Liver (tissue), 3 donors: ENCODE results near the gene CMIP.

Experiments used
- EGR1 ChIP-seq, 2 donors: IDR thresholded peaks; 2 replicates each; pipeline ENCODE4 v1.6.1; 2016 to 2018; ENCODE audit warnings: antibody characterized with exemption in 2 of 2, low read depth in 2 of 2
- GABPA ChIP-seq, 2 donors: IDR thresholded peaks in 1 of 2; conservative IDR thresholded peaks in 1 of 2; 2 replicates each; pipeline ENCODE4 v1.6.1; 2016; ENCODE audit warnings: antibody characterized with exemption in 2 of 2, mild to moderate bottlenecking in 1 of 2, moderate library complexity in 1 of 2
- JUND ChIP-seq, 2 donors: IDR thresholded peaks; 2 replicates each; pipeline ENCODE4 v1.6.1; 2016; ENCODE audit warnings: antibody characterized with exemption in 2 of 2
- MAX ChIP-seq: IDR thresholded peaks from 2 replicates; pipeline ENCODE4 v1.6.1; 2016; ENCODE audit warnings: antibody characterized with exemption
- RAD21 ChIP-seq, 2 donors: IDR thresholded peaks; 2 replicates each; pipeline ENCODE4 v1.6.1; 2016; ENCODE audit warnings: antibody characterized with exemption in 2 of 2, mild to moderate bottlenecking in 2 of 2
- SP1 ChIP-seq: IDR thresholded peaks from 2 replicates; pipeline ENCODE4 v1.6.1; 2018; ENCODE audit warnings: antibody characterized with exemption, mild to moderate bottlenecking
- TAF1 ChIP-seq: conservative IDR thresholded peaks from 2 replicates; pipeline ENCODE4 v1.6.1; 2016; ENCODE audit warnings: antibody characterized with exemption, mild to moderate bottlenecking
- YY1 ChIP-seq: IDR thresholded peaks from 2 replicates; pipeline ENCODE4 v1.6.1; 2016; ENCODE audit warnings: antibody characterized with exemption, mild to moderate bottlenecking
- TF ChIP-seq, protein P1 (sequence below): fragments of 150-350 bp; IDR thresholded peaks from 2 replicates; pipeline ENCODE4 v1.5.1; 2017; ENCODE audit warnings: improper control_type of control experiment, low read depth, low read length; ENCODE audit not compliant: missing input control
- TF ChIP-seq, protein P2 (sequence below): IDR thresholded peaks from 2 replicates; pipeline ENCODE4 v1.6.1; 2016; ENCODE audit warnings: antibody characterized with exemption, mild to moderate bottlenecking
- donor health status: healthy.
- donor health status: healthy.

DNA sequence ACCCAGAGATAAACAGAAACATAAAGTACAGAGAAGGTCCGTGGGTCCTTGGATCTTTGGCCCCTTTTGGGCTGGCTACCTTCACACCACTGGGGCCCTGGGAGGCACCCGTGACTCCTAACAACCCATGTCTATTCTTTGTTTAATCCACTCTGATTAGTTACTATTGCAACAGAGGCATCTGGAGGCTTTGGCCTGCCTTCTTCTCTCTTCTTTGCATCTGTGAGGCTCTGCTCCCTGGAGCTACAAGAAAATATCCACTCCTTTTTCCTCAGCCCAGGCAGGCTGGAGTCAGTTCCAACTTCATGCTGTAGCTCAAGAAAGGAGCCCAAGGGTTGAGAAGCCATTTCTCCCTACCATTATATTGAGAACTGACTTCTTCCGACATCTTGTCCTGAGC is 9.5 kb upstream of the CMIP start:
- TF ChIP-seq, protein P1, sequence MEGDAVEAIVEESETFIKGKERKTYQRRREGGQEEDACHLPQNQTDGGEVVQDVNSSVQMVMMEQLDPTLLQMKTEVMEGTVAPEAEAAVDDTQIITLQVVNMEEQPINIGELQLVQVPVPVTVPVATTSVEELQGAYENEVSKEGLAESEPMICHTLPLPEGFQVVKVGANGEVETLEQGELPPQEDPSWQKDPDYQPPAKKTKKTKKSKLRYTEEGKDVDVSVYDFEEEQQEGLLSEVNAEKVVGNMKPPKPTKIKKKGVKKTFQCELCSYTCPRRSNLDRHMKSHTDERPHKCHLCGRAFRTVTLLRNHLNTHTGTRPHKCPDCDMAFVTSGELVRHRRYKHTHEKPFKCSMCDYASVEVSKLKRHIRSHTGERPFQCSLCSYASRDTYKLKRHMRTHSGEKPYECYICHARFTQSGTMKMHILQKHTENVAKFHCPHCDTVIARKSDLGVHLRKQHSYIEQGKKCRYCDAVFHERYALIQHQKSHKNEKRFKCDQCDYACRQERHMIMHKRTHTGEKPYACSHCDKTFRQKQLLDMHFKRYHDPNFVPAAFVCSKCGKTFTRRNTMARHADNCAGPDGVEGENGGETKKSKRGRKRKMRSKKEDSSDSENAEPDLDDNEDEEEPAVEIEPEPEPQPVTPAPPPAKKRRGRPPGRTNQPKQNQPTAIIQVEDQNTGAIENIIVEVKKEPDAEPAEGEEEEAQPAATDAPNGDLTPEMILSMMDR, result no peak
- TF ChIP-seq RAD21 (IDR thresholded peaks at IDR 0.05), result no peak
- TF ChIP-seq, protein P2, sequence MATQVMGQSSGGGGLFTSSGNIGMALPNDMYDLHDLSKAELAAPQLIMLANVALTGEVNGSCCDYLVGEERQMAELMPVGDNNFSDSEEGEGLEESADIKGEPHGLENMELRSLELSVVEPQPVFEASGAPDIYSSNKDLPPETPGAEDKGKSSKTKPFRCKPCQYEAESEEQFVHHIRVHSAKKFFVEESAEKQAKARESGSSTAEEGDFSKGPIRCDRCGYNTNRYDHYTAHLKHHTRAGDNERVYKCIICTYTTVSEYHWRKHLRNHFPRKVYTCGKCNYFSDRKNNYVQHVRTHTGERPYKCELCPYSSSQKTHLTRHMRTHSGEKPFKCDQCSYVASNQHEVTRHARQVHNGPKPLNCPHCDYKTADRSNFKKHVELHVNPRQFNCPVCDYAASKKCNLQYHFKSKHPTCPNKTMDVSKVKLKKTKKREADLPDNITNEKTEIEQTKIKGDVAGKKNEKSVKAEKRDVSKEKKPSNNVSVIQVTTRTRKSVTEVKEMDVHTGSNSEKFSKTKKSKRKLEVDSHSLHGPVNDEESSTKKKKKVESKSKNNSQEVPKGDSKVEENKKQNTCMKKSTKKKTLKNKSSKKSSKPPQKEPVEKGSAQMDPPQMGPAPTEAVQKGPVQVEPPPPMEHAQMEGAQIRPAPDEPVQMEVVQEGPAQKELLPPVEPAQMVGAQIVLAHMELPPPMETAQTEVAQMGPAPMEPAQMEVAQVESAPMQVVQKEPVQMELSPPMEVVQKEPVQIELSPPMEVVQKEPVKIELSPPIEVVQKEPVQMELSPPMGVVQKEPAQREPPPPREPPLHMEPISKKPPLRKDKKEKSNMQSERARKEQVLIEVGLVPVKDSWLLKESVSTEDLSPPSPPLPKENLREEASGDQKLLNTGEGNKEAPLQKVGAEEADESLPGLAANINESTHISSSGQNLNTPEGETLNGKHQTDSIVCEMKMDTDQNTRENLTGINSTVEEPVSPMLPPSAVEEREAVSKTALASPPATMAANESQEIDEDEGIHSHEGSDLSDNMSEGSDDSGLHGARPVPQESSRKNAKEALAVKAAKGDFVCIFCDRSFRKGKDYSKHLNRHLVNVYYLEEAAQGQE, result no peak
- TF ChIP-seq JUND (IDR thresholded peaks at IDR 0.05), result no peak
- TF ChIP-seq MAX, result no peak
- no peak for TF ChIP-seq SP1
- TF ChIP-seq TAF1, result no peak
- TF ChIP-seq GABPA (IDR thresholded peaks at IDR 0.05 in 1 of 2, conservative IDR thresholded peaks at IDR 0.05 in 1 of 2), result no peak
- TF ChIP-seq EGR1 (IDR thresholded peaks at IDR 0.05; ENCODE audit: low read depth in 2 of 2), result no peak
- no peak for TF ChIP-seq YY1
